ENCODE results near the gene RMI2.
"Not testable (repeated sequence)": the region's sequence is repeated elsewhere in the genome, so short reads cannot be mapped to it uniquely, and the experiment has no call there.

RMI2 gene

GRCh38 chr16:11353158-11353557 lies 7.9 kb downstream of the RMI2 start:
- Mint-ChIP-seq H3K9me3 (peaks cover 6% of the 10 kb centered on the region), H3K27ac (no peak overlapping the region), H3K4me1 (ENCODE audit: low read depth) (peaks cover 68% of the 10 kb centered on the region), H3K36me3 (ENCODE audit: low read depth) (peaks cover 29% of the 10 kb centered on the region), H3K27me3 (peaks cover 8% of the 10 kb centered on the region), H3K4me3 (no peak overlapping the region)

DNA sequence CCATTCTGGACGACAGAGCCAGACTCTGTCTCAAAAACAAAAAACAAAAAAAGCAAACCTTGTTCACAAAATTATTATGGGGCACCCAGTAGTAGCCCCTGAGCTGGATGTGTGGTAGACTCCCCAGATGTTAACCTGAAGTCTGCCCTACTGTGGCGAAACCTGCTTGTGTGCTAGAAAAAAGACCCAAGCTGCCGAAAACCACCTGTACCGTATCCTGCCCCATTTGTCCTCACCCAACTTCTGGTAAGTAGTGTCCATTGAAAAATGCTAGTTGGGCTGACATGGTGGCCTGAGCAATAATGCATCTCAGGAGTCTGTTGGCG lies 9.1 kb downstream of the RMI2 start:
- Mint-ChIP-seq H3K27me3 (peaks cover 8% of the 10 kb centered on the region), H3K4me1 (ENCODE audit: low read depth) (peaks cover 68% of the 10 kb centered on the region), H3K36me3 (ENCODE audit: low read depth) (peaks cover 29% of the 10 kb centered on the region), H3K27ac (peak overlapping the region; percentile 95), H3K9me3 (peaks cover 6% of the 10 kb centered on the region), H3K4me3 (peak overlapping the region; percentile 73)

GRCh38 chr16:11354733-11355574 lies 9.7 kb downstream of the RMI2 start:
- H3K4me1 Mint-ChIP-seq (ENCODE audit: low read depth) = peaks cover 63% of the 10 kb centered on the region

GRCh38 chr16:11355862-11356261 lies 10.6 kb downstream of the RMI2 start:
- Mint-ChIP-seq H3K36me3 (ENCODE audit: low read depth) (peaks cover 27% of the 10 kb centered on the region), H3K4me1 (ENCODE audit: low read depth) (peaks cover 57% of the 10 kb centered on the region), H3K27ac (peak overlapping the region; percentile 95), H3K4me3 (peak overlapping the region; percentile 73), H3K9me3 (peaks cover 6% of the 10 kb centered on the region), H3K27me3 (peaks cover 17% of the 10 kb centered on the region)

More at GRCh38 chr16:11354733-11355574, 9.7 kb downstream of the RMI2 start:
- Mint-ChIP-seq H3K36me3 (ENCODE audit: low read depth) (peaks cover 29% of the 10 kb centered on the region), H3K9me3 (peaks cover 6% of the 10 kb centered on the region), H3K27ac (peak overlapping the region; percentile 95), H3K4me3 (peak overlapping the region; percentile 73), H3K27me3 (peaks cover 11% of the 10 kb centered on the region)

GRCh38 chr16:11356573-11357331 lies 11.5 kb downstream of the RMI2 start:
- Mint-ChIP-seq H3K27me3 (peaks cover 19% of the 10 kb centered on the region), H3K4me3 (peak overlapping the region; percentile 20), H3K36me3 (ENCODE audit: low read depth) (peaks cover 18% of the 10 kb centered on the region), H3K27ac (peak overlapping the region; percentile 21), H3K4me1 (ENCODE audit: low read depth) (peaks cover 60% of the 10 kb centered on the region), H3K9me3 (peaks cover 6% of the 10 kb centered on the region)

- H3K27me3 Mint-ChIP-seq = peaks cover 24% of the 10 kb centered on the region
- H3K9me3 Mint-ChIP-seq = peaks cover under 1% of the 10 kb centered on the region
- no peak overlapping the region for H3K27ac Mint-ChIP-seq
- peaks cover 6% of the 10 kb centered on the region for H3K36me3 Mint-ChIP-seq (ENCODE audit: low read depth)
- H3K4me1 Mint-ChIP-seq (ENCODE audit: low read depth) = peaks cover 68% of the 10 kb centered on the region
- no peak overlapping the region for H3K4me3 Mint-ChIP-seq
These were observed 13.3 kb downstream of the RMI2 start for GRCh38 chr16:11358531-11358930.

- H3K36me3 Mint-ChIP-seq (ENCODE audit: low read depth) = no peaks in the 10 kb centered on the region
- no peak overlapping the region for H3K4me3 Mint-ChIP-seq
- H3K9me3 Mint-ChIP-seq = no peaks in the 10 kb centered on the region
- peaks cover 24% of the 10 kb centered on the region for H3K27me3 Mint-ChIP-seq
- H3K27ac Mint-ChIP-seq = no peak overlapping the region
- peaks cover 66% of the 10 kb centered on the region for H3K4me1 Mint-ChIP-seq (ENCODE audit: low read depth)
These were observed 14.1 kb downstream of the RMI2 start for GRCh38 chr16:11359370-11359769.

DNA sequence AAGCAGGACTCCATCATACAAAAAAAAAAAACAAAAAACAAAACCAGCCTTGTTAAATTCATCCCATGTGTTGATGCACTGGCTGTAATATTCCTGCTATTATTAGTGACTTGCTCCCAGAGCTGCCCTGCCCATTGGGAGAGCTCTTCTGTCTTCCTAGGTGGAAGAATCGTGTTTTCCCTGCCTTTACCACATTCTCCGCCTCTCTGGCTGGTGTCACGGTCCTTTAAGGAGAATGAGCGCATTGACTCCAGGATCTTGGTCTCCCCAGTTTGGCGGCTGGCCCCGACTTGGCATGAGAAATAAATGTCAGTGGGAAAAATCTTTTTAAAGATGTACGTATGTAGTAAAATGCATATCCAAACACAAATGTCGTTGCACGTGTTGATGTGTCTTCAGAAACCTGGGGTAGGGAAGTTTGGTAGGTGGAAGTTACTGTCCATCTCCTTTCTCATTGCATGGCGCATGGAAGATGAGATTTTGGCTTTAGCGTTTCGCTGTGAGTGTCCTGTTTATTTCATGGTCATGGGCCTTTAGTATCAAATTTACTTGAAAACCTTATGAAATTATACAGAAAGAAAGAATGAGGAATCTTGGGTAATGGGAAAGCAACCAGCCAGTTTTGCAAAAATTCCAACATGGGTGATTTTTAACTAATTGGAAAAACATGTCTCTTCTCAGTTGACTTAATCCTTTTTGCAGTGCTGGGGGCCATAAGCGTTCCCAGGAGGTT lies 15.5 kb downstream of the RMI2 start:
- no peak overlapping the region for H3K4me3 Mint-ChIP-seq
- H3K9me3 Mint-ChIP-seq = no peaks in the 10 kb centered on the region
- H3K36me3 Mint-ChIP-seq (ENCODE audit: low read depth) = no peaks in the 10 kb centered on the region
- peaks cover 24% of the 10 kb centered on the region for H3K27me3 Mint-ChIP-seq
- H3K4me1 Mint-ChIP-seq (ENCODE audit: low read depth) = peaks cover 64% of the 10 kb centered on the region
- H3K27ac Mint-ChIP-seq = no peak overlapping the region

GRCh38 chr16:11361701-11362451 lies 16.6 kb downstream of the RMI2 start:
- H3K27ac Mint-ChIP-seq = peak overlapping the region; percentile 28
- H3K4me3 Mint-ChIP-seq = peak overlapping the region; percentile 69
- H3K4me1 Mint-ChIP-seq (ENCODE audit: low read depth) = peaks cover 53% of the 10 kb centered on the region
- H3K27me3 Mint-ChIP-seq = peaks cover 24% of the 10 kb centered on the region
- H3K36me3 Mint-ChIP-seq (ENCODE audit: low read depth) = no peaks in the 10 kb centered on the region
- H3K9me3 Mint-ChIP-seq = no peaks in the 10 kb centered on the region

DNA sequence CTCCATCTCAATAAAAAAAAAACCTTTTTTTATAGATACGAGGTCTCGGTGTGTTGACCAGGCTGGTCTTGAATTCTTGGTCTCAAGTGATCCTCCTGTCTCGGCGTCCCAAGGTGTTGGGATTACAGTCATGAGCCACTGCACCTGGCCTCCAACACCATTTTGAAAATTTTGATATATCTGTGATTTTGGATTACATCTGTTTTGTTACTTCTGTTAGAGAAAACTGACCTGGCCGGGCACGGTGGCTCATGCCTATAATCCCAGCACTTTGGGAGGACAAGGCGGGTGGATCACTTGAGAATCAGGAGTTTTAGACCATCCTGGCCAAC lies 18.6 kb downstream of the RMI2 start:
- H3K27me3 Mint-ChIP-seq = peaks cover 17% of the 10 kb centered on the region

GRCh38 chr16:11367483-11367906 lies 22.2 kb downstream of the RMI2 start:
- Mint-ChIP-seq H3K27ac (no peak overlapping the region), H3K4me3 (no peak overlapping the region), H3K36me3 (ENCODE audit: low read depth) (no peaks in the 10 kb centered on the region), H3K27me3 (peaks cover 5% of the 10 kb centered on the region), H3K9me3 (no peaks in the 10 kb centered on the region), H3K4me1 (ENCODE audit: low read depth) (peaks cover 47% of the 10 kb centered on the region)

More for the DNA sequence above, 18.6 kb downstream of the RMI2 start:
- no peaks in the 10 kb centered on the region for H3K9me3 Mint-ChIP-seq
- no peak overlapping the region for H3K27ac Mint-ChIP-seq
- H3K4me1 Mint-ChIP-seq (ENCODE audit: low read depth) = peaks cover 45% of the 10 kb centered on the region
- no peak overlapping the region for H3K4me3 Mint-ChIP-seq
- no peaks in the 10 kb centered on the region for H3K36me3 Mint-ChIP-seq (ENCODE audit: low read depth)

DNA sequence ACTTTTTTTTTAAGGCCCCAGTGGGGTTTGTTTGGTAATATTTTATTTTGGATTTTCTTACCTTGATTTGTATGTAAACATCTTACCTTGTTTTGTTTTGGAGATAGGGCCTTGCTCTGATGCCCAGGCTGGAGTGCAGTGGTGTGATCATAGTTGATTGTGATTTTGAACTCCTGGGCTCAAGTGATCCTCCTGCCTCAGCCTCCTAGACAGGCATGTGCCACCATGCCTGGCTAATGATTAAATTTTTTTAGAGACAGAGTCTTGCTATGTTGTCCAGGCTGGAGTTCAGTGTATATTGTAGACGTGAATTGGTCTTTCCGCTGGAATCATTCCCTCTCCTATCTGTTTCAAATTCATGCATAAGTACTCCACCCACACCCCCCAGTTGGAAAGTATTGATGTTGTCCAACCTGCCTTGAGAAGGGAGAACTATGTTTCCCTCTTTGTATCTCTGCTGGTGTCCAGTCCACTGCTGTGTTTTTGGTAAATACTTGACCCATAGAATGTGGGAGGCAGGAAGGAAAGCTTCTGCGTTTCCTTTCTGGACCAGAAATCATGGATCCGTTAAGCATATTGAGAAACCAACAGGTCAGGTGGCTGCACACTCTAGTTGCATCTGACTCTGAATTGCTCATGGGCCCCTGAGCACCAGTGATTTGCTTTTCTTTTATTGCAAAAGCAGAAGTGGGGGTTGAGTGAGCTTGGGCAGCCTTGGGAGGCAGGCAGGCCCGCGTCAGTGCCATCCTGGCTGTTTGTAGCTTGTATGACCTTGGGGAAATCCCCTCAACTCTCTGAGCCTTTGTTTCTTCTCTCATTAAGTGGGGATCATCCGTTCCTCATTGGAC lies 25.0 kb downstream of the RMI2 start:
- peaks cover 23% of the 10 kb centered on the region for H3K4me1 Mint-ChIP-seq (ENCODE audit: low read depth)
- H3K27ac Mint-ChIP-seq = peak overlapping the region; percentile 38
- H3K27me3 Mint-ChIP-seq = no peaks in the 10 kb centered on the region
- H3K36me3 Mint-ChIP-seq (ENCODE audit: low read depth) = no peaks in the 10 kb centered on the region
- no peaks in the 10 kb centered on the region for H3K9me3 Mint-ChIP-seq
- H3K4me3 Mint-ChIP-seq = no peak overlapping the region

DNA sequence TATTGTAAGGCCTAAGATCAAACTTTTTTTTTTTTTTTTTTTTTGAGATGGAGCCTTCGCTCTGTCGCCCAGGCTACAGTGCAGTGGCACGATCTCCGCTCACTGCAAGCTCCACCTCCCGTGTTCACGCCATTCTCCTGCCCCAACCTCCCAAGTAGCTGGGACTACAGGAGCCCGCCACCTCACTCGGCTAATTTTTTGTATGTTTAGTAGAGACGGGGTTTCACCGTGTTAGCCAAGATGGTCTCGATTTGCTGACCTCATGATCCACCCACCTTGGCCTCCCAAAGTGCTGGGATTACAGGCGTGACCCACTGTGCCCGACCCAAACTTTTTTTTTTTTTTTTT lies 25.6 kb downstream of the RMI2 start:
- not testable (repeated sequence) for H3K9me3 Mint-ChIP-seq; H3K27me3 Mint-ChIP-seq; H3K36me3 Mint-ChIP-seq (ENCODE audit: low read depth); H3K4me3 Mint-ChIP-seq
- Mint-ChIP-seq H3K27ac (peak overlapping the region; percentile 38), H3K4me1 (ENCODE audit: low read depth) (peaks cover 20% of the 10 kb centered on the region)

Data from stimulated activated naive CD8-positive, alpha-beta T cell treated with anti-CD3 and anti-CD28 coated beads, Interleukin-15, Interleukin-2, amounts not matched to agents 100 ng/mL and 50 ng/mL, for 24 hours (primary cell).